Measurements from ENCODE around the gene PRRC2B.
A peak's percentile ranks its signal among the peaks of the same experiment; 100 is the strongest.
"Not testable (repeated sequence)": the region's sequence is repeated elsewhere in the genome, so short reads cannot be mapped to it uniquely, and the experiment has no call there.

The PRRC2B gene

DNA sequence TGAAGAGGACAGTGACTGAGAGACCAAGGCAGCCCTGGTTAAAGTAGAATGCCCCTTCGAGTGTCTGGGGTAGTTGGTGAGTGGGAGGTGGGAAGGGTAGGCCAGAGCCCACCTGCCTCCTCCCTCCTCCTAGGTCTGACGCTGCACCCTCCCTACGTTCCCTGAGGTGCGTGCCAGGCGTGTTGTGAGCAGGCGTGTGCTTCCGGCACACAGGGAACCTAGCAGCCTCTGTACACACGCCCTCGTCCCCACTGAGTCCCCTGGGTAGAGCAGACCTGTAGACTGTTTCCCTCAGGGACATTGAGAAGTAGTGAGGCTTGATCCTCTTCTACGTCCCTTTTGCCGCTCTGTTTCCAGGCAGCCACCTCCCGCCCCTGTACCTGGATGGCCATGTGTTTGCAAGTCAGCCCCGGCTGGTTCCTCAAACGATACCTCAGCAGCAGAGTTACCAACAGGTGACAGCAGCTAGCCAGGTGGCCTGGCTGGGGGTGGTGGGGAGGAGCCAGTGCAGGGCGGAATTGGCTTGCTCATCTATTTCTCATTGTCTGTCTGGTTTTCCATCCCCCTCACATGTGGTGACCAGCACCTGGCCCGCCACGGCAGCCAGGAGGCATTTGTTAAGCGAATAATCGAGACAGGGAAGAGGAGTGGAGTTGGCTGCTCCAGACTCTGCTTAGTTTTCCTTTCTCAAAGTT is 92.0 kb downstream of the PRRC2B start:
- DNase-seq (ENCODE audit: low read depth in 2 of 2): no peak

- DNase-seq (ENCODE audit: low read depth in 2 of 2): no peak
Observed at GRCh38 chr9:131487001-131487400, 93.1 kb downstream of the PRRC2B start.

GRCh38 chr9:131487621-131488031 is 93.7 kb downstream of the PRRC2B start:
- no peak for DNase-seq (ENCODE audit: low read depth in 2 of 2)

GRCh38 chr9:131490514-131490913 is 96.6 kb downstream of the PRRC2B start:
- DNase-seq (ENCODE audit: low read depth in 2 of 2): no peak

DNA sequence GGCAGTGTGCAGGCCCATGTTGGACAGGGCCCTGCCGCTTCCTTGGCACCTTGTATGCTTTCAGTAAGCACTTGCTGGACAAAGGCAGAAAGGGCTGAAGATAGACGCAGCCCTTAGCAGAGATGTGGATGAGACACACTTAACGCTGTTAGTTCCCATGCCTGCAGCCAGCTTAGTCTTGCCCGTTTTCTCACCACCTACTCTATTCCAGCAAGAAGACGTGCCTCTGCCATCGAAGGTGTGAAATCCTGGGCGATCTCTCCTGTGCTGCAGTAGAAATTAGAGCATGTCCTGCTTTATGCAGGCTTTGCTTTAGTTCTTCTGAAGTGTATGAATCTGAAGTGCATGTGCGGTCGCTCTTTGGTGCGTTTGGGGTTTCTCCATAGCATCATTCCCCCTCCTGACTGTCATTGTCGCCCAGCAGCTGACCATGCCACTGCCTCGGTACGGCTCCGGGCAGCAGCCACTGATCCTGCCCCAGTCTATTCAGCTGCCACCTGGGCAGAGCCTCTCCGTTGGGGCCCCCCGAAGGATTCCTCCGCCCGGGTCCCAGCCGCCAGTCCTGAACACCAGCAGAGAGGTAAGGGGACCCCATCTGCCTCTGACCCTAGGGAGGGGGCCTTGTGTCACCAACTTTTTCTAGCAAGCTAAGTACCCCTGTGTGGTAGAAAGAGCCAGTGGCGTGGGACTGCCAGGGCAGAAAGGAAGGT is 97.3 kb downstream of the PRRC2B start:
- DNase-seq (ENCODE audit: low read depth in 2 of 2): no peak

DNA sequence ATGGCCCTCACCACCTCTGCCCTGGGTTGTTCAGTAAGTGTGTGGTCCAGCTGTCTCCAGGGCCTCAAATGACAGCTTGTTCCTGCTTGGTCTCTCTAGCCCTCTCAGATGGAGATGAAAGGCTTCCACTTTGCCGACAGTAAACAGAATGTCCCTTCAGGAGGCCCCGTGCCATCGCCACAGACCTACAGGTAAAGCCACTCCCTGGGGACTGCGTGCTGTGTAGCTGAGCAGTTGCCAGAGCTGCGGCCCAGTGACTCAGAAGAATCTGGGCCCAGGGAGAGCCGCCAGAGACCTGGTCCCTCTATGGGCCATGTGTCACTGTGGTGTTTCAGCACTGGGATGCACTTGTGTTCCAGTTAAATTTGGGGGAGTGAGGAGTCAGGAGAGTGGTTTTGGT is 98.2 kb downstream of the PRRC2B start:
- DNase-seq (ENCODE audit: low read depth in 2 of 2): no peak

DNA sequence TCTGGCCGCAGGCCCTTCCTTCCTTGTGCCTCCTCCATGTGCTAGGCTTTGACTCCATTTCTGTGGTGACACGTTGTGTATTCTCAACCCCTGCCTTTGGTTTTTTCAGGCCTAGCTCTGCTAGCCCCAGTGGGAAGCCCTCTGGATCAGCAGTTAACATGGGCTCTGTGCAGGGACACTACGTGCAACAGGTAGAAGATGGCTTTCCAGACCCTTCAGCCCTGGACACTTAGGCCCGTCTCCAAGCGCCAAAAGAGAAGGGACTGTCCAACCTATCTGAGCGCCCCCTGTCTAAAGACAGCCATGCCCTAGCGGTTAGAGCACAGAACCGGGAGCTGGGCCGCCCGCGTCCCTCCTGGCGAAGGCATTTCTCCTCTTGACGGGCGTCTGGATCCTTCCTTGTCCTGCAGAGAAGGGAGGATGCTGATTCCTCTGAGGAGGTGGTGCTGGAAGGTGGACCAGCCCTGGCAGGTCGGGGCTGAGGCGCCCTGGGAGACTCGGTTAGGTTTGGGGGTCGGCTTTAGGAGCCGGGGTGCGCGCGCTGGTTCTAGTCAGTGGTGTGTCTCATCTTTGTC is 100.5 kb downstream of the PRRC2B start:
- DNase-seq (ENCODE audit: low read depth in 2 of 2): no peak

GRCh38 chr9:131495785-131496184 is 101.9 kb downstream of the PRRC2B start:
- DNase-seq (ENCODE audit: low read depth in 2 of 2): no peak

DNA sequence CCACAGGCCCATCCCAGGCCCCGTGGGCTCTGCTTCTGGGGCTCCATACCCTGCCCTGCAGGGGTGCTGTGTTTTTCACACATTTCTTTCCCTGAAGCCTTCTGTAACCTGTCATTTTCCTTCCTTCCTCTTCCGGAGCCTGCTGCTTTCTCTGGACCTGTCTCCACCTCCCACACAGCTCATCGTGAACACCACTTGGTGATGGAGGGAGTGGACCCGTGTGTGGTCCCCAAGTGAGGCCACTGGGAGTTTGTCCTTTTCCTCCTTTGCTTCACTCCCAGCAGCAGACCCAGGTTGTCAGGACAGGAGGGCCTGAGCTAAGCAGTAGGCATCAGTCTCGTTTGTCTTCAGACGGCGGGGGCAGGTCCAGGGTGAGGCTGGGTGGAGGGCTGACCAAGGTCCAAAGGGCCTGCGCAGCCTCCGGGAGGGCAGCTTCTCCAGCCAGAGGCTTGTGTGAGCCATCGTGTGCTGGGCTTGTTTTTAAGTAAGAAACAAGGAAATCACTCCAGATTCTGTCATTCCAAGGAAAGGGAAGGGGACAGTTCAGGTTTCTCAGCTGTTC is 103.0 kb downstream of the PRRC2B start:
- no peak for DNase-seq (ENCODE audit: low read depth in 2 of 2)

DNA sequence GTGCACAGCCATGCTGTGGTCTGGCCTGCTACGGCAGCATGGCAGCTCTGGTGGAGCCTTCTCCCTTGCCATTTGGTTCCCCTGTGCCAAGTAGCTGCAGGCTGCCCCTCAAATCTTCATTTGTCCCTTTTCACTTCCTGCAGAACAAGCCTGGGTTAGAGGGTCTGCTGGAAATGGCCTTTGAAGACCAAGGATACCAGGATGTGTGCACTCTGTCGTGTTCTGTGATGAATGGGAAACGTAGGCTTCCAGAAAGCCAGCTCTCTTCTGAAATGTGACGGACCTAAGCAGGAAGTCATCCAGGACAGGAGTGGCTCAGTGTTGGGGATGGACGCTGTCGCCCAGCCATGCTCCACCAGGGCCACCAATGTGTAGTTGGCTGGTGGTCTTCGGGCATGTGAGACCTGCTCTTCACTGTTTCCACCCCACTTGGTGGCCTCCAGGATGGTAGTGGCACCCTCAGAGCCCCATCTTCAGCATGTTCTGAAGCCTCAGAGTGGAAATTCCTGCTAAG is 105.4 kb downstream of the PRRC2B start:
- DNase-seq (ENCODE audit: low read depth in 2 of 2): no peak

DNA sequence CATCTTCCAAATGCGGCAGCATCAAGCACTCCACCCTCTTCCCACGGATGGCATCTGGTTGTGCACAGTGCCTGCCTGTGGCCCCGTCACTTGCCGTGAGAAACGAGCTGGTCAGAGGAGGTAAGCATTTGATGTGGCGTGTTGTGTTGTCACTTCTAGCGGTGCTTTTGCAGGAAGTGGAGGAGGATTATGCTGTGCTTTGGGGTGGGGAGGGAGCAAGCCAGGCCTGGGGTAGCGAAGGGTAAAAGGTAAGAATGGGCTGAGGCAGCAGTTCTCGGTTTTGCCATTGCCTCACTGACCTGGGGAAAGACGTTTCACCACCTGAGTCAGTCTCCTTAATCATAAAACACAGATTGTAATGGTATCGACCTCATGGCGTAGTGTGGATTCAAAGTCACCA is 106.5 kb downstream of the PRRC2B start:
- no peak for DNase-seq (ENCODE audit: low read depth in 2 of 2)

DNA sequence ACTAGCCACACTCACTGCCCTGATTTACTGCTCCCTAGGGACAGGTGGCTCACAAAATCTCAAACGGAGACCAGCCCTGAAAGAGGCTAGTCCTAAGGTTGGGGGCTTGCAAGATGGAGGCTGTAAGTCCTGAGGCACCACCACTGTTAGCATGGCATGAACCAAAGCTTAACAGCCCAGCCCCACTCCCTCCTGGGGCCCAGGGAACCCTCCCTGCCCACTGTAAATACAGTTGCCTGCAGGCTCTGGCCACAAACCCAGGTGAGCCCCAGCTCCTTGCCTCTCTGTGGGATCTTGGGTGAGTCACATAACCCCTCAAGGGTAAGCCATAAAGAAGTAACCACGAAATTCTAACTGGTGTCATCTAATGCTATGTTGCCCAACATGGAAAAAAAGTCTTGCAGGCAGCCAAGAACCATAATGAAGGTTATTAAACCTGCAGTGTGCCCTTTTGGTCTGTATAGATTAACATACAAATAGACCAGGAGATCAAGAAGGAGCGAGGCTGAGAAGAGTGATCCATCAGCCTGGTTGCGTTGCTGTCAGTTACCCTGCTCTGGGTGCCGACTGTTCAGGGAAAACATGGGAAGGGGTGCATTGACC is 107.2 kb downstream of the PRRC2B start:
- DNase-seq (ENCODE audit: low read depth in 2 of 2): peak; percentile 39 to 53

GRCh38 chr9:131502781-131503625 is 109.1 kb downstream of the PRRC2B start, which contains the start of gene POMT1:
TSS of gene POMT1 (plus strand) at chr9:131502918. CDS start at chr9:131504219, 1,301 bp downstream.
- peak; percentile 53 to 58 for DNase-seq (ENCODE audit: low read depth in 2 of 2)

DNA sequence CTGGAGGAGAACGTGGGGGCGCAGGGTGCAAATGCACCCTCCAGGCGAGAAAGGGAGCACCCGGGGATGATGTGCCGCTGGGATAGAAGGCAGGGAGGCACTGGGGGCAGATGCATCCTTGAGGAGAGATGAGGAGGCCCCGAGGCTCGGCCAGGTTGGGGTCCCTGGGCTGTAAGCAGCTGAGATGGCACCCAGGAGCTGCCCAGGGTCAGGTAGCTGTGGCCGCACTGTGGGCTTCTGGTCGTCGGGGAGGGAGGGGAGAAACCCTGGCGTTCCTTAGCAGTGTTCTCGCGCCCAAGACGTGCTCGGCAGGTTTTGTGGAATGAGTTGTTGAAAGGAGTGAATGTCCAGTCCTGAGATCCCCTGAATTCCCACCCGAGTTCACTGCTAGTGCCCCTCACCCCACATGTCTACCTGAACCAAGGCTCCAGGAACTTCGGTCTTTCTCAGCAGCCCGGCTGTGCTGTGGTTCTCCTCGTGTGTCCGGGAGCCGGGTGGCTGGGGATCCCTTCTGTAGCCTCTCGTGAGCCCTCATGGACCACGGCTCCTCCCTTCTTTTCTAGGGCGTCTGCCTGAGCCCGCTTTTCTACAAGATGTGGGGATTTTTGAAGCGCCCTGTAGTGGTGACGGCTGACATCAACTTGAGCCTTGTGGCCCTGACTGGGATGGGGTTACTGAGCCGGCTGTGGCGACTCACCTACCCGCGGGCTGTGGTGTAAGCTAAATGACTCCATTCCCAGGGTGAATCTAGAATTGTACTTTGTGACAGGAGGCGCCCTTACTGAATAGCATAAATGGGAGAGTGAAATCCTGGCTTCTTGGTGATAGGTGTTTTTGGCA is 110.0 kb downstream of the PRRC2B start:
- no peak for DNase-seq (ENCODE audit: low read depth in 2 of 2)

GRCh38 chr9:131505012-131505411 is 111.1 kb downstream of the PRRC2B start:
- no peak for DNase-seq (ENCODE audit: low read depth in 2 of 2)

DNA sequence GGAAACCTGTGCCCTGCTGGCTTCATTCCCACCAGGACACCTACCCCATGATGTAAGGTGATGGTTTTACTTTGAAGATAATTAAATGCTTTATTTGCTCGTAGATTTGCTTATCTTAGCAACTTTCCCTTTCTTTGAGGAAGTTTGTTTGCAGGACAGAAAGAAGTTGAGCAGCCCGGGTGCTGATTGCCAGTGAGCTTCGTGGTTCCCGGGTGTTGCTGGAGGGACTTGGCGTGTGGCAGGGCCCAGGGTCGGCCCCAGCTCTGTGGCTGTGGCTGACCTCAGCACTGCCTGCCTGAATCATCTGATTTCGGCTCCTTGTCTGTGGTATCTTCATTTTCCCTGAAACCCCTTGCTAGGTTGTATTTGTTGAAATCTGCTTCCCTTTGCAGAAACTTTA is 117.5 kb downstream of the PRRC2B start:
- no peak for DNase-seq (ENCODE audit: low read depth in 2 of 2)

DNA sequence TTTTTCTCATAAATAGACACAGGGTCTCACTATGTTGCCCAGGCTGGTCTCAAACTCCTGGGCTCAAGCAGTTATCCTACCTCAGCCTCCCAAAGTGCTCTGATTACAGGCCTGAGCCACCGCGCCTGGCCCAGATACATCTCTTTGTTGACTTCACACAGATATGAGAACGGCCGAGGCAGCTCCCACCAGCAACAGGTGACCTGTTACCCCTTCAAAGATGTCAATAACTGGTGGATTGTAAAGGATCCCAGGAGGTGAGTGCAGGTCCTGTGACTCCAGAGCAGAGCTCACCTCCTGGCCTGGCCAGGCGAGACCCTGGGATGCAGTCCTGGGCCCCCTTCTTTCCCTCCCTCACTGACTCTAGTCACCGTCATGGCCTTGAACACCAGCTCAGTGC is 118.0 kb downstream of the PRRC2B start:
- no peak for DNase-seq (ENCODE audit: low read depth in 2 of 2)

DNA sequence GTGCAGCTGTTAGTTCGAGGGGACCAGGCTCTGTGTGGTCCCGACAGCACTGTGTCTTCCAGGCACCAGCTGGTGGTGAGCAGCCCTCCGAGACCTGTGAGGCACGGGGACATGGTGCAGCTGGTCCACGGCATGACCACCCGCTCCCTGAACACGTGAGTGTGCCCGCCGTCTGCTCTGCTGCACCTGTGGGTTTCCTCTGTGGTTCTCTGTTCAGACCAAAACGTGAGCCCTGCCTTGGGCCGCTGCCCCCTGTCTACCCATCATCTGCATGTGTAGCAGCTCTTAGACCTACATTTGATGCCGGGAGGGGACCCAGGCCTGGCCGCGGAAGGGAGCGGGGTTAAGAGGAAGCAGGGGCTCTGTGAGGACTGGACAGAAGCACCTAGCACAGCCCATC is 119.3 kb downstream of the PRRC2B start:
- DNase-seq (ENCODE audit: low read depth in 2 of 2): no peak

GRCh38 chr9:131515559-131516031 is 121.7 kb downstream of the PRRC2B start:
- not testable (repeated sequence) for DNase-seq (ENCODE audit: low read depth in 2 of 2)

GRCh38 chr9:131516100-131516499 is 122.2 kb downstream of the PRRC2B start:
- DNase-seq (ENCODE audit: low read depth in 2 of 2): no peak

Measured in fibroblast of skin of left quadriceps (primary cell).